Measurements from ENCODE around the gene EIF4A2.

DNA sequence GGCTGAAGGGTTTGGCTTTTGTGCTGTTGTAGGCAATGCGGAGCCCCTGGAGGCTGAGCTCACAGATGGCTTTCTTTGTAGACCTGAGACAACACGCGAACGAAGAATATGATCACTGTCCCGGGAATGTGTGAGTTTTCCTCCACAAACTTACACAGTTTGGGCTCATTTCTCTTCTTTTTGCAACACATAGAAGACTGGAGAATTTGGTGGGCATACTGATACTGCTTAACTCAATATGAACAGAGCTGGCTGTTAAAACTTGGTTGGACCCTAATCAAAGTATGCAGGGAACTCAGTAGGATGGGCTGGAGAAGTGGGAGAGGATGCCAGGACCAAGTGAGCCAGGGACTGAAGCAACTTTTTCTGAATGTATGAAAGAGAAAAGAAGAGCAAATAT, 35.1 kb downstream of the EIF4A2 start:
- no peak for TF ChIP-seq NFIC (IDR thresholded peaks at IDR 0.05; ENCODE audit: borderline replicate concordance)
- TF ChIP-seq, protein P1, sequence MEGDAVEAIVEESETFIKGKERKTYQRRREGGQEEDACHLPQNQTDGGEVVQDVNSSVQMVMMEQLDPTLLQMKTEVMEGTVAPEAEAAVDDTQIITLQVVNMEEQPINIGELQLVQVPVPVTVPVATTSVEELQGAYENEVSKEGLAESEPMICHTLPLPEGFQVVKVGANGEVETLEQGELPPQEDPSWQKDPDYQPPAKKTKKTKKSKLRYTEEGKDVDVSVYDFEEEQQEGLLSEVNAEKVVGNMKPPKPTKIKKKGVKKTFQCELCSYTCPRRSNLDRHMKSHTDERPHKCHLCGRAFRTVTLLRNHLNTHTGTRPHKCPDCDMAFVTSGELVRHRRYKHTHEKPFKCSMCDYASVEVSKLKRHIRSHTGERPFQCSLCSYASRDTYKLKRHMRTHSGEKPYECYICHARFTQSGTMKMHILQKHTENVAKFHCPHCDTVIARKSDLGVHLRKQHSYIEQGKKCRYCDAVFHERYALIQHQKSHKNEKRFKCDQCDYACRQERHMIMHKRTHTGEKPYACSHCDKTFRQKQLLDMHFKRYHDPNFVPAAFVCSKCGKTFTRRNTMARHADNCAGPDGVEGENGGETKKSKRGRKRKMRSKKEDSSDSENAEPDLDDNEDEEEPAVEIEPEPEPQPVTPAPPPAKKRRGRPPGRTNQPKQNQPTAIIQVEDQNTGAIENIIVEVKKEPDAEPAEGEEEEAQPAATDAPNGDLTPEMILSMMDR (IDR thresholded peaks at IDR 0.05): no peak
- TF ChIP-seq EP300 (IDR thresholded peaks at IDR 0.05; ENCODE audit: borderline replicate concordance in 1 of 2, low read depth in 1 of 2, low read length in 1 of 2): no peak
- TF ChIP-seq, protein P2, sequence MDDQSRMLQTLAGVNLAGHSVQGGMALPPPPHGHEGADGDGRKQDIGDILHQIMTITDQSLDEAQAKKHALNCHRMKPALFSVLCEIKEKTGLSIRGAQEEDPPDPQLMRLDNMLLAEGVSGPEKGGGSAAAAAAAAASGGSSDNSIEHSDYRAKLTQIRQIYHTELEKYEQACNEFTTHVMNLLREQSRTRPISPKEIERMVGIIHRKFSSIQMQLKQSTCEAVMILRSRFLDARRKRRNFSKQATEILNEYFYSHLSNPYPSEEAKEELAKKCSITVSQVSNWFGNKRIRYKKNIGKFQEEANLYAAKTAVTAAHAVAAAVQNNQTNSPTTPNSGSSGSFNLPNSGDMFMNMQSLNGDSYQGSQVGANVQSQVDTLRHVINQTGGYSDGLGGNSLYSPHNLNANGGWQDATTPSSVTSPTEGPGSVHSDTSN (IDR thresholded peaks at IDR 0.05): no peak
- TF ChIP-seq FOXM1 (IDR thresholded peaks at IDR 0.05; ENCODE audit: low read depth): no peak
- TF ChIP-seq SIN3A (IDR thresholded peaks at IDR 0.05; ENCODE audit: borderline replicate concordance, low read depth, low read length): no peak
- no peak for TF ChIP-seq ELF1 (IDR thresholded peaks at IDR 0.05)
- TF ChIP-seq TAF1 (IDR thresholded peaks at IDR 0.05; ENCODE audit: borderline replicate concordance, low read depth, low read length): no peak
- TF ChIP-seq, protein P3, sequence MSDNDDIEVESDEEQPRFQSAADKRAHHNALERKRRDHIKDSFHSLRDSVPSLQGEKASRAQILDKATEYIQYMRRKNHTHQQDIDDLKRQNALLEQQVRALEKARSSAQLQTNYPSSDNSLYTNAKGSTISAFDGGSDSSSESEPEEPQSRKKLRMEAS (IDR thresholded peaks at IDR 0.05; ENCODE audit: low read depth): no peak
